K562 (cell line): ENCODE measurements around the gene ZDHHC17. TPM values are rescaled to one million over a fixed set of nuclear protein-coding genes. Genes with fewer than 3 reads are reported as not detected.

Source experiments
- ATAC-seq: fragments of 200-7000 bp; cut with Tn5 transposase; 3 replicates; pipeline ENCODE4 v1.9.1; 2020; ENCODE audit warnings: moderate library complexity
- BruUV-seq: library from RNA; stranded (reverse); fragments of 400-500 nt; replicated peaks from 2 replicates; lab custom pipeline; 2021; lab: Mats Ljungman, UMichigan
- CTCF ChIA-PET: fragments of 300-600 bp; formaldehyde crosslinking; extraction: SDS; loops from one replicate; lab custom pipeline; 2021; ENCODE audit warnings: low intra/inter-chr PET ratio; lab: Yijun Ruan, JAX
- POLR2A ChIA-PET: fragments of 300-600, 350-650 bp; sonication (Branson Sonifier 250); formaldehyde crosslinking; extraction: SDS; loops from one replicate; lab custom pipeline; 2021; ENCODE audit warnings: antibody characterized with exemption, inconsistent platforms; lab: Yijun Ruan, JAX
- DNase-seq, 4 experiments: peaks; one replicate each; pipeline versions ENCODE4 v3.0.0 to v3.0.0-alpha.2; 2011 to 2018; ENCODE audit warnings: low spot score in 3 of 4, mixed read lengths in 3 of 4; ENCODE audit errors: extremely low read depth in 1 of 4
- FAIRE-seq: peaks from 2 replicates; lab custom pipeline; 2011; peaks lifted over from hg19 to GRCh38; lab: Jason Lieb, UNC
- H2AFZ ChIP-seq: 2 replicates; pipeline ENCODE4 v1.6.0; 2011; ENCODE audit warnings: low read depth, low read length, control low read depth, inconsistent platforms
- H3K27ac ChIP-seq: fragments of 200-600 bp; 3 replicates; pipeline ENCODE4 v1.8.0; 2011; ENCODE audit warnings: low read depth, mild to moderate bottlenecking, control low read depth, inconsistent platforms, low read length, moderate library complexity, mixed read lengths; ENCODE audit errors: extremely low read depth
- H3K27me3 ChIP-seq, 2 experiments: fragments of 300-600 bp in 1 of 2; 2 replicates in 1 of 2; 3 replicates in 1 of 2; pipeline versions ENCODE4 v1.6.0 to v1.8.0; 2011; ENCODE audit warnings: inconsistent platforms in 2 of 2, low read length in 2 of 2, mild to moderate bottlenecking in 1 of 2, mixed read lengths in 1 of 2, moderate library complexity in 1 of 2; ENCODE audit not compliant: control insufficient read depth in 2 of 2, insufficient read depth in 2 of 2
- H3K36me3 ChIP-seq: fragments of 300-600 bp; 3 replicates; pipeline ENCODE4 v1.8.0; 2011; ENCODE audit warnings: mild to moderate bottlenecking, low read length, inconsistent platforms; ENCODE audit not compliant: control insufficient read depth, insufficient read depth
- H3K4me1 ChIP-seq, 2 experiments: fragments of 200-600 bp in 1 of 2; replicated peaks in 1 of 2; 2 replicates in 1 of 2; 3 replicates in 1 of 2; pipeline versions ENCODE4 v1.5.1 to v1.8.0; 2011; ENCODE audit warnings: inconsistent platforms in 2 of 2, low read length in 2 of 2, mild to moderate bottlenecking in 1 of 2, mixed read lengths in 1 of 2, moderate library complexity in 1 of 2; ENCODE audit not compliant: control insufficient read depth in 2 of 2, insufficient read depth in 2 of 2
- H3K4me2 ChIP-seq: 2 replicates; pipeline ENCODE4 v1.6.1; 2011; ENCODE audit warnings: low read length, control low read depth, inconsistent platforms, mixed read lengths; ENCODE audit not compliant: insufficient read depth
- H3K4me3 ChIP-seq: fragments of 200-600 bp; sonication (generic), shearing (Covaris generic); 2 replicates; pipeline ENCODE4 v1.5.1; 2016; ENCODE audit warnings: control low read depth, inconsistent platforms
- H3K79me2 ChIP-seq: fragments of 200-600 bp; 3 replicates; pipeline ENCODE4 v1.8.0; 2011; ENCODE audit warnings: low read length, inconsistent platforms; ENCODE audit not compliant: control insufficient read depth, insufficient read depth
- H3K9ac ChIP-seq, 2 experiments: 2 replicates each; pipeline versions ENCODE4 v1.6.0 to v1.6.1; 2011; ENCODE audit warnings: low read depth in 2 of 2, low read length in 2 of 2, control low read depth in 1 of 2, inconsistent platforms in 1 of 2, mild to moderate bottlenecking in 1 of 2, mixed read lengths in 1 of 2; ENCODE audit not compliant: insufficient read depth in 1 of 2
- H3K9me1 ChIP-seq: one replicate; pipeline ENCODE4 v1.6.0; 2011; ENCODE audit warnings: inconsistent platforms, mild to moderate bottlenecking, low read length, moderate library complexity; ENCODE audit not compliant: control insufficient read depth, insufficient read depth
- H3K9me3 ChIP-seq: replicated peaks from 2 replicates; pipeline ENCODE4 v1.5.1; 2011; ENCODE audit warnings: low read depth, low read length, inconsistent platforms; ENCODE audit not compliant: control insufficient read depth, insufficient read depth
- H4K20me1 ChIP-seq: replicated peaks from 2 replicates; pipeline ENCODE4 v1.6.1; 2011; ENCODE audit warnings: low read length, inconsistent platforms, mixed read lengths; ENCODE audit not compliant: control insufficient read depth, insufficient read depth
- BRD9 ChIP-seq: fragments of 450-650 bp; IDR thresholded peaks from 2 replicates; pipeline ENCODE4 v1.6.1; 2018; ENCODE audit warnings: low read depth; ENCODE audit not compliant: partially characterized antibody
- C11orf30 ChIP-seq: fragments of 450-650 bp; IDR thresholded peaks from 2 replicates; pipeline ENCODE4 v1.6.1; 2016; ENCODE audit warnings: low read depth, mild to moderate bottlenecking
- CBX2 ChIP-seq: fragments of 200-600 bp; sonication (generic); IDR thresholded peaks from one replicate; pipeline ENCODE4 v1.6.1; 2012; ENCODE audit warnings: mild to moderate bottlenecking, low read length, inconsistent platforms; ENCODE audit not compliant: insufficient read depth, poor library complexity, severe bottlenecking
- HNRNPK ChIP-seq: fragments of 200-400 bp; formaldehyde crosslinking; IDR thresholded peaks from one replicate; pipeline ENCODE4 v1.6.1; 2018; ENCODE audit warnings: mild to moderate bottlenecking, low read depth, low read length; ENCODE audit not compliant: poor library complexity, severe bottlenecking
- NR4A1 ChIP-seq, 2 experiments: fragments of 250-450 bp in 1 of 2; fragments of 450-650 bp in 1 of 2; sonication (Bioruptor Pico) in 1 of 2; IDR thresholded peaks; 2 replicates each; pipeline versions ENCODE4 v1.4.0 to v1.6.1; 2016 to 2020; ENCODE audit warnings: mild to moderate bottlenecking in 2 of 2, missing compliant biosample characterization in 1 of 2, missing genetic modification characterization in 1 of 2, moderate library complexity in 1 of 2
- PRMT5 ChIP-seq: sonication (generic); formaldehyde crosslinking; IDR thresholded peaks from 2 replicates; pipeline ENCODE4 v1.5.0; 2020; ENCODE audit warnings: missing genetic modification reagents
- PURB ChIP-seq: sonication (generic); formaldehyde crosslinking; IDR thresholded peaks from 2 replicates; pipeline ENCODE4 v1.9.0; 2021; ENCODE audit warnings: low read depth, mild to moderate bottlenecking, missing genetic modification reagents
- SMAD2 ChIP-seq: fragments of 150-350 bp; IDR thresholded peaks from 2 replicates; pipeline ENCODE4 v1.6.1; 2014; ENCODE audit warnings: low read depth, mild to moderate bottlenecking, low read length
- SRSF3 ChIP-seq: fragments of 200-400 bp; formaldehyde crosslinking; IDR thresholded peaks from 2 replicates; pipeline ENCODE4 v1.6.1; 2016; ENCODE audit warnings: mild to moderate bottlenecking, low read length, moderate library complexity; ENCODE audit not compliant: insufficient read depth
- SRSF7 ChIP-seq: fragments of 200-400 bp; formaldehyde crosslinking; optimal IDR thresholded peaks from 2 replicates; pipeline ENCODE3; 2017; ENCODE audit warnings: mild to moderate bottlenecking, low read depth, low read length
- ZNF239 ChIP-seq: fragments of 250-450 bp; sonication (Bioruptor Pico); IDR thresholded peaks from 2 replicates; pipeline ENCODE4 v1.4.0; 2020; ENCODE audit warnings: mild to moderate bottlenecking
- ZNF785 ChIP-seq: fragments of 250-450 bp; sonication (Bioruptor Pico); IDR thresholded peaks from 2 replicates; pipeline ENCODE4 v1.4.0; 2020; ENCODE audit warnings: mild to moderate bottlenecking
- ZNF79 ChIP-seq: fragments of 250-450 bp; sonication (Bioruptor Pico); IDR thresholded peaks from 2 replicates; pipeline ENCODE4 v1.4.0; 2020; ENCODE audit warnings: low read depth, mild to moderate bottlenecking, moderate library complexity
- WGBS: fragments of 100-300 bp; shearing (Covaris generic); methylation state at CpG from one replicate; pipeline ENCODE4 v1.1.6; 2016; ENCODE audit warnings: low coverage, mixed read lengths; ENCODE audit not compliant: insufficient coverage; ENCODE audit errors: missing lambda C conversion rate; 5-methylcytosine and 5-hydroxymethylcytosine counted together
- in situ Hi-C: fragments of 300-500 bp; cut with MboI; formaldehyde crosslinking; loops from 4 replicates; pipeline ENCODE4 v1.15.0; 2018; ENCODE audit warnings: inconsistent platforms, mixed read lengths
- intact Hi-C: fragments of 100-400 bp; cut with micrococcal nuclease; formaldehyde crosslinking; loops from 2 replicates; pipeline ENCODE4 v1.14.2; 2022
- polyA plus RNA-seq, 8 experiments: library from polyadenylated mRNA; depleted of rRNA in 4 of 8; stranded (reverse) in 5 of 8; unstranded in 3 of 8; fragments of >200 nt; fragmentation: Nextera tagmentation in 2 of 8; fragmentation: Illumina TruSeq in 1 of 8; extraction: Ambion mirVana in 2 of 8; extraction: Trizol in 1 of 8; gene quantifications; 2 replicates each; pipeline versions ENCODE4 v1.2.1 to v1.2.3, GENCODE V29; 2011 to 2014; ENCODE audit warnings: inconsistent platforms in 1 of 8, missing spikeins in 1 of 8
- total RNA-seq, 7 experiments: library from RNA; depleted of rRNA in 6 of 7; stranded (reverse); fragments of >200 nt in 6 of 7; fragmentation: Illumina TruSeq in 2 of 7; extraction: Trizol in 2 of 7; gene quantifications; 2 replicates each; pipeline versions ENCODE4 v1.2.1 to v1.2.3, GENCODE V29; 2011 to 2021; ENCODE audit warnings: low replicate concordance in 1 of 7
- TF ChIP-seq, protein P1 (sequence below), 2 experiments: fragments of 450-650 bp; conservative IDR thresholded peaks; 2 replicates each; pipeline ENCODE4 v1.6.1; 2017; ENCODE audit warnings: mild to moderate bottlenecking in 2 of 2, moderate library complexity in 2 of 2

The ZDHHC17 gene
- total and polyA plus RNA-seq, 9 of the 15 experiments (the other 6 are each of a cell fraction or from before 2014, with no cell fraction given) = 6.7 to 66.0 (median 27.5) TPM

GRCh38 chr12:76799362-76799761 is 35.4 kb downstream of the ZDHHC17 start:
- no peak for FAIRE-seq
- Histone ChIP-seq H3K27ac (no peak overlapping the region), H3K4me3 (no peak overlapping the region), H4K20me1 (no peaks in the 10 kb centered on the region), H3K4me1 (peaks cover 0 to under 1% of the 10 kb centered on the region in 2 experiments; a peak in 1 of 5 replicates), H3K36me3 (peaks cover 18% of the 10 kb centered on the region; the same call in 2 of the 3 replicates), H3K27me3 (no peaks in the 10 kb centered on the region), H3K4me2 (no peak overlapping the region), H3K9ac (no peak overlapping the region), H3K9me1 (no peaks in the 10 kb centered on the region), H3K79me2 (peaks cover 36% of the 10 kb centered on the region), H3K9me3 (no peaks in the 10 kb centered on the region), H2AFZ (no peak overlapping the region)
- ChIA-PET POLR2A (interaction anchor here (0.7 kb wide), 1 partner anchor 9 kb away, joined by 3 read pairs; no protein-coding TSS in a partner anchor), CTCF (no interaction called here)
- no peak for DNase-seq
- no peak for ATAC-seq
- 80% methylated on average over 2 of the region's 2 CpGs for WGBS
- intact Hi-C loops (no loop called here), in situ Hi-C loops (loop anchor here (5.0 kb wide), 1 partner anchor 182 kb away; no protein-coding TSS in a partner anchor)
- BruUV-seq = no TSS peak
- TF ChIP-seq PRMT5 (CRISPR knock-in tag) (no peak), NR4A1 (CRISPR knock-in tag; IDR thresholded peaks at IDR 0.05) (no peak), NR4A1 (tag; IDR thresholded peaks at IDR 0.05) (no peak), ZNF785 (no peak), HNRNPK (no peak), ZNF239 (no peak), CBX2 (no peak), SRSF3 (no peak), PURB (CRISPR knock-in tag) (no peak), SMAD2 (no peak), ZNF79 (no peak), BRD9 (no peak), SRSF7 (no peak), C11orf30 (no peak)
- TF ChIP-seq, protein P1, sequence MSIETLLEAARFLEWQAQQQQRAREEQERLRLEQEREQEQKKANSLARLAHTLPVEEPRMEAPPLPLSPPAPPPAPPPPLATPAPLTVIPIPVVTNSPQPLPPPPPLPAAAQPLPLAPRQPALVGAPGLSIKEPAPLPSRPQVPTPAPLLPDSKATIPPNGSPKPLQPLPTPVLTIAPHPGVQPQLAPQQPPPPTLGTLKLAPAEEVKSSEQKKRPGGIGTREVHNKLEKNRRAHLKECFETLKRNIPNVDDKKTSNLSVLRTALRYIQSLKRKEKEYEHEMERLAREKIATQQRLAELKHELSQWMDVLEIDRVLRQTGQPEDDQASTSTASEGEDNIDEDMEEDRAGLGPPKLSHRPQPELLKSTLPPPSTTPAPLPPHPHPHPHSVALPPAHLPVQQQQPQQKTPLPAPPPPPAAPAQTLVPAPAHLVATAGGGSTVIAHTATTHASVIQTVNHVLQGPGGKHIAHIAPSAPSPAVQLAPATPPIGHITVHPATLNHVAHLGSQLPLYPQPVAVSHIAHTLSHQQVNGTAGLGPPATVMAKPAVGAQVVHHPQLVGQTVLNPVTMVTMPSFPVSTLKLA (conservative IDR thresholded peaks at IDR 0.05) = no peak
